Measurements from ENCODE around the gene IFNL2.

Gene IFNL2

DNA sequence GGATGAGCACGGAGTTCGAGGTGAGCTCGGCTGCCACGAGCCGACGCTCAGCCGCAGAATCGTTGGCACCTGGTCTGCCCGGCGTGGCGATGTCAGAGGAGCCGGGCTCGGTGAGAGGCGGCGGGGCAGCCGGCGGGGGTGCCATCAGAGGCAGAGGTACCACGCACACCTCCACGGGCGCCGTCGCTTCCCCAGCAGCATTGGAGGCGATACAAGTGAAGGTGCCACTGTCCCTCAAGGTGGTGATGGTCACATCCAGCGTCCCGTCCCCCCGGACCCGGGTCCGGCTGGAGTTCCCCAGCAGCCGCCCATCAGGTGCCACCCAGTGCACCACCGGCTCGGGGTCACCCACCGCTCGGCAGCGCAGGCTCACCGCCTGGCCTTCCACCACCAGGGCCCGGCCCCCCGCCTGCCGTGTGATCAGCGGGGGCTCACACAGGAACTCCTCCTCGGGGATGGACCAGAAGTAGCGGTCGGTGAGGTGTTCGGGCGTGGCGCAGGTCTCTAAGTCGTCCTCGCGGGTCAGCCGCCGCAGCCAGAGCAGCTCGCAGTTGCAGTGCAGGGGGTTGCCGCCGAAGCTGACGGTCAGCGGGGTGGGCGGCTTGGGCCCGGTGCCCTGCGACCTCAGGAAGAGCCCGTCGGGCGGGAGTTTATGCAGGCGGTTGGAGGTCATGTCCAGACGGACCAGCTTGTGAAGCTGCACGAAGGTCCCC, 46.0 kb downstream of the IFNL2 start:
- H3K27ac ChIP-seq: no peak overlapping the region
- no peak for DNase-seq (ENCODE audit: low read depth, low spot score)

DNA sequence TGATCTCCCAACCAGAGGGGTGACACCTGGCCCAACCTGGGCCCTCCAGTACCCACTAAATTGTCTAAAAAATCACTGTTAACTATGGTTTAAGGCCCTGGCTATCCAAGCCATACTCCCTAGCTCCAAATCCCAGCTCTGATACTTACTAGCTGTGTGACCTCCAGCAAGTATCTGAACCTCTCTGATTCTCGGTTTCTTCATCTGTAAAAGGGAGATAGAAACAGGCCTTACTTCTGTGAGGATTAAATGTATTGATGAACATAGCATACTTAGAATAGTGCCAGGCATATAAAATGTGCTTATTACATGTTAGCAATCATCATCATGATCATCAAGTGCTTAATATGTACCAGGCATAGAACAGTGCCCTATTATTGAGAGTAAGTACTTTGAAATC, 47.7 kb downstream of the IFNL2 start:
- no peak overlapping the region for H3K27ac ChIP-seq

DNA sequence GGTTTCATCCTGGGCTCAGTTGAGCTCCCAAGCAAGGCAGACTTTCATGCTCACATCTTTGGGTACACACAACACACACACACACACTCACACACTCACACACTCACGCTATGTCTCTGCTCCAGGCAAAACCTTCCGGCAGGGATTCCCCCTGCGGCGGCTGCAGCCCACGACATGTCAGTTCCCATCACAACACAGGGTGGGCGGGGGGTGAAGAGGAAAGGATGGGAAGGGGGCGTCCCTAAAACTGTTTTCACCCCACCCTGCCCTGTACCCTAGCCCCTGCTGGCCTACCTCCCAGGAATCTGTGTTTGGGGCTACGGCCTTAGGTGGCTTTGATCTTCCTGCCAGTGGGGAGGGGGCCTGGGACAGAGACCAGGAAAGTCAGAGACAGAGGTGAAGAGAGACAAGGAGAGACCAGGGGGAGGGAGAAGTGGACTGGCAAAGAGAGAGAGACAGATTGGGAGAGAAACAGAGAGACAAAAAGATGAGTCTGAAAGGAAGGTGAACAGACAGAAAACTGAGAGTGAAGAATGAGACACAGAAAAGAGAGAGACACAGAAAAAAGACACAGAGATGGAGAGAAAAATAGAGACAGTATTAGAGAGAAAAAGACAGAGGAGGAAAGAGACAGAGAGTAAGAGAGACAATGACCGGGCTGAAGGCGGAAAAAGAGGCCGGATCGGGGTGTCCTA, 48.6 kb downstream of the IFNL2 start:
- no peak overlapping the region for H3K27ac ChIP-seq
- DNase-seq (ENCODE audit: low read depth, low spot score): no peak

More for the DNA sequence above, 47.7 kb downstream of the IFNL2 start:
- no peak for DNase-seq (ENCODE audit: low read depth, low spot score)

DNA sequence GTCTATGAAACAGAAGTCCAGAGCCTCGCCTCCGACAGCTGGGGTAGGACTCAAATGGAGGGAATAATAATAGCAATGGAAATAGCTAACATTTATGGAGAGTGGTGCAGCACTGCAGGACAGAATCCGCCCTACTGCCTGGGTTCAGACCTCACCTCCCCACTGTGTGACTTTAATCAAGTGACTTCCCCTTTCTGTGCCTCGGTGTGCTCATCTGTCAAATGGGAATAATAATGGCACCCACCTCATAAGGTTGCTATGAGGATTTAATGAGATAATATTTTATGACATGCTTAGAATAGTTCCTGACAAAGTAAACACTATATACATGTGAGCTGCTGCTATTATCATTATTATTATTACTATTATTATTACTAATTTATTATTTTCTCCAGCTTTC, 49.3 kb downstream of the IFNL2 start:
- no peak for DNase-seq (ENCODE audit: low read depth, low spot score)
- H3K27ac ChIP-seq: no peak overlapping the region

DNA sequence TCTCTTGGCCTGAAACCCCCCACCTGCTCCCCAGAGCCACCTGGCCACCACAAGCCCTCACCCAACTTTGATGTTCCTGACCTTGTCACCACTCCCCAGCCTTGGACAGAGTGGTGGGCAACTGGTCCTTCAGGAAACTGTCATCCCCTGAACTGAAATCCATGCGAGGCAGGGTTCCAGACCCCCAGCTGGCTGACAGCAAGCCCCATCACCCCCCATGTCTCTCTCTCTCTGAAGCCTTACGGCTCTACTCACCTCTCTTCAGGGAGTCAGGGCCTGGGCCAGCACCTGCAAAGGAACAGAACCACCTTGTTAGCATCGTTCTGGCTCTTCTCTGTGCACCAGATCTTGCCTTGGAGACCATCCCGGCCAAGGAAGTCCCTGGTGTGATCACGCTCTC, 49.9 kb downstream of the IFNL2 start:
- no peak overlapping the region for H3K27ac ChIP-seq
- DNase-seq (ENCODE audit: low read depth, low spot score): no peak

DNA sequence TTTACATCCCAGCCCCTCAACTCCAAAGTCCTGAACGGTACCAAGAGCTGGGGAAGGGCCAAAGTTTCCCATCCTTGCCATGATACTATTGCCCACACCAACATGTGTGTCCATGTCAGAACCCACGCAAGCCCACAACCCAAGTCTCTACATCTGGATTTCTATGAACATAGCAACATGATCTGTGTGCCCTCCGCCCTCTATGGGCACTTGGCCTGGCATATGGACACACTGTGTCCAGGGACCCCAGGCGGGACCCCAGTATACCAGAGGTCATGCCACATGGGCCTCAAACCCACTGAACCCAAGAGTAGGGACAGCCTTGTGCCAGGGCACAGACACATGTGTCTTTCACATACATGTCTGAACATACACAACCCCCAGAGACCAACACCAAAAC, 50.5 kb downstream of the IFNL2 start:
- H3K27ac ChIP-seq: no peak overlapping the region
- DNase-seq (ENCODE audit: low read depth, low spot score): no peak

DNA sequence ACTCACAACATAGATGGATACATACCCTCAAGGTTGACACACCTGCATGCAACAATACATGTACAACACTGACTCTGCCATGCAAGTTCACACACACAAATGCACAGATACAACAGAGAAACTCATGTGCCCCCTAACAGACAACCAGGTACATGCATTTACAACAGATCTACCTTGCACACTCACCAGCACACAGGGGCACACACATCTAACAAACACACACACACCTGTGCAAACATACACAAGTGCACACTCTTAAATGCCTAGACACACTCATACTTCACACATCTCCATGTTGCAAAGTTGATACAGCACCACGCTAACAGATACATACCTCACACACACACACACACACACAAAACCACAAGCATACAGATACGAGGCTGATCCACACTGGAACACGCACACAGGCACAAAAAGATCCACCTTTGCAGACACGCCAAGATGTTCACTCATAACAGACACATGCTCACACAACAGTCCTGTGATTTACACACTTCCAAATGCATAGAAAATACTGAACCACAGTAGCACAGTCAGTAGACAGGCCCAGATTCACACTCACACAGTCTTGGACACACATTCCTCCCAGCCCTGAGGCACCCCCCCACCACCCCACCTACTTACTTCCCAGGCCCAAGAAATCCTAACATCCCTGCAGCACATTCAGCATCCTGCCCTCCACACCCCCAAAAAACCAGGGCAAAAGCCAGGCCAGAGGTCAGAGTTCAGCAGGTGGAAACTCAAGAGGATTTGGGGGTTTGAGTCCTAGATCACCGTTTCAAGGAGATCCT, 51.1 kb downstream of the IFNL2 start:
- no peak for DNase-seq (ENCODE audit: low read depth, low spot score)
- H3K27ac ChIP-seq: no peak overlapping the region
